ENCODE results near the gene CSF2RB. TPM values are rescaled to one million over a fixed set of nuclear protein-coding genes. Genes with fewer than 3 reads are reported as not detected.

CSF2RB gene
- total and polyA plus RNA-seq, 10 of the 15 experiments (the other 5 are each of a cell fraction or from before 2014, with no cell fraction given), result 0.82 to 12.5 (median 5.4) TPM

GRCh38 chr22:36950797-36951590 is 37.6 kb downstream of the CSF2RB start:
- H2AFZ ChIP-seq (ENCODE audit: control insufficient read depth, low read depth, low read length), result no peak overlapping the region
- CTCF ChIA-PET, result interaction anchor here (0.6 kb wide), 1 partner anchor 27 kb away, joined by 3 read pairs; no protein-coding TSS in a partner anchor
- DNase-seq (ENCODE audit: low read depth, low spot score) (no peak), FAIRE-seq (no peak), ATAC-seq (no peak)
- H3K4me2 ChIP-seq (ENCODE audit: control insufficient read depth, insufficient read depth), result no peak overlapping the region
- RAD21 ChIA-PET (ENCODE audit: unreplicated experiment), result no interaction called here
- in situ Hi-C loops (cut with MboI), result no loop called here
- POLR2A ChIA-PET, result no interaction called here
- H3K9ac ChIP-seq (ENCODE audit: control insufficient read depth, insufficient read depth, low read length), result no peak overlapping the region
- H3K36me3 ChIP-seq (ENCODE audit: control insufficient read depth in 2 of 2, insufficient read depth in 2 of 2, low read length in 1 of 2), result no peaks in the 10 kb centered on the region
- TF ChIP-seq MYC (IDR thresholded peaks at IDR 0.05; ENCODE audit: insufficient read depth, insufficient read length, insufficient replicate concordance, low read length, severe bottlenecking) (no peak), CTCF (IDR thresholded peaks at IDR 0.05 in 2 of 3, conservative IDR thresholded peaks at IDR 0.05 in 1 of 3; ENCODE audit: control insufficient read depth in 2 of 3, extremely low read depth in 1 of 3, insufficient read depth in 1 of 3, low read depth in 3 of 3, low read length in 3 of 3) (no peak), ATF7 (IDR thresholded peaks at IDR 0.05; ENCODE audit: low read depth) (no peak), MXI1 (IDR thresholded peaks at IDR 0.05; ENCODE audit: low read depth, low read length) (no peak), NFIC (IDR thresholded peaks at IDR 0.05; ENCODE audit: low read depth, low read length) (no peak), KAT2A (conservative IDR thresholded peaks at IDR 0.05; ENCODE audit: control insufficient read depth, low read depth, low read length) (no peak), E4F1 (IDR thresholded peaks at IDR 0.05; ENCODE audit: borderline replicate concordance, partially characterized antibody) (no peak), RFX5 (IDR thresholded peaks at IDR 0.05; ENCODE audit: low read depth, low read length) (no peak), RB1 (IDR thresholded peaks at IDR 0.05; ENCODE audit: borderline replicate concordance) (no peak), TCF3 (IDR thresholded peaks at IDR 0.05; ENCODE audit: borderline replicate concordance, insufficient read depth, low read depth, low read length) (no peak), SRF (IDR thresholded peaks at IDR 0.05; ENCODE audit: low read depth in 2 of 2, low read length in 2 of 2) (no peak), PRDM15 (CRISPR knock-in tag; IDR thresholded peaks at IDR 0.05) (no peak), CBX3 (IDR thresholded peaks at IDR 0.05; ENCODE audit: borderline replicate concordance, low read depth) (no peak), SP1 (IDR thresholded peaks at IDR 0.05; ENCODE audit: low read depth, low read length) (no peak), ZNF384 (IDR thresholded peaks at IDR 0.05; ENCODE audit: borderline replicate concordance, low read depth, low read length) (no peak)
- H3K4me3 ChIP-seq, result no peak overlapping the region
- H3K9me3 ChIP-seq (replicated peaks; ENCODE audit: control insufficient read depth, insufficient read depth, low read length), result no peaks in the 10 kb centered on the region; the same call in 2 of the 3 replicates
- WGBS (ENCODE audit: insufficient coverage, insufficient replicate concordance, low lambda C conversion rate, missing lambda C conversion rate), result 68% methylated on average over 17 of the region's 17 CpGs
- no peaks in the 10 kb centered on the region for H4K20me1 ChIP-seq (ENCODE audit: control insufficient read depth, insufficient read depth)
- H3K27me3 ChIP-seq (replicated peaks in 1 of 2; ENCODE audit: control insufficient read depth in 2 of 2, insufficient read depth in 2 of 2, low read length in 1 of 2), result no peaks in the 10 kb centered on the region
- H3K79me2 ChIP-seq (ENCODE audit: control insufficient read depth, insufficient read depth, low read length), result no peaks in the 10 kb centered on the region
- intact Hi-C loops (cut with micrococcal nuclease; ENCODE audit: unreplicated experiment), result no loop called here
- H3K27ac ChIP-seq (ENCODE audit: control insufficient read depth, insufficient read depth), result no peak overlapping the region
- no TSS peak for BruUV-seq (replicated peaks)
- SMC1A ChIA-PET (ENCODE audit: uncharacterized antibody, unreplicated experiment), result no interaction called here
- H3K4me1 ChIP-seq (ENCODE audit: control insufficient read depth, insufficient read depth, low read length), result peaks cover 17% of the 10 kb centered on the region

Data from GM12878 (cell line).